ENCODE results near the gene TTF2.

- no peak for TF ChIP-seq CTCF (IDR thresholded peaks at IDR 0.05)
- TF ChIP-seq POLR2AphosphoS5 (IDR thresholded peaks at IDR 0.05) = no peak
- no peak for TF ChIP-seq POLR2A (IDR thresholded peaks at IDR 0.05)
These were observed 75.2 kb downstream of the TTF2 start for GRCh38 chr1:117135329-117135728.
